Upper lobe of left lung (tissue), 6 donors: ENCODE measurements around the gene LIG1. TPM values are rescaled to one million over a fixed set of nuclear protein-coding genes. Genes with fewer than 3 reads are reported as not detected.
A peak's percentile ranks its signal among the peaks of the same experiment; 100 is the strongest.

Source experiments
- ATAC-seq, 2 donors: fragments of 200-7000 bp; cut with Tn5 transposase; one replicate each; pipeline ENCODE4 v1.9.1; 2022; ENCODE audit warnings: mild to moderate bottlenecking in 2 of 2, moderate library complexity in 2 of 2; ENCODE audit not compliant: low FRiP score in 2 of 2
- DNase-seq, 2 donors: peaks; one replicate each; pipeline ENCODE4 v3.0.0-alpha.2; 2019 to 2020
- H3K27ac ChIP-seq, 4 donors: fragments of 200-600 bp; sonication (generic); one replicate each; pipeline ENCODE4 v1.5.1; 2016 to 2019
- H3K27me3 ChIP-seq, 4 donors: fragments of 200-600 bp; sonication (generic); one replicate each; pipeline ENCODE4 v1.5.1; 2017 to 2019
- H3K36me3 ChIP-seq, 4 donors: fragments of 200-600 bp; sonication (generic); one replicate each; pipeline ENCODE4 v1.5.1; 2016 to 2019
- H3K4me1 ChIP-seq, 4 donors: fragments of 200-600 bp; sonication (generic); one replicate each; pipeline ENCODE4 v1.5.1; 2018 to 2019
- H3K4me3 ChIP-seq, 4 donors: fragments of 200-600 bp; sonication (generic); one replicate each; pipeline ENCODE4 v1.5.1; 2017 to 2019; ENCODE audit warnings: mild to moderate bottlenecking in 2 of 4, moderate library complexity in 1 of 4
- H3K9me3 ChIP-seq, 4 donors: fragments of 200-600 bp; sonication (generic); one replicate each; pipeline ENCODE4 v1.5.1; 2018 to 2019
- EP300 ChIP-seq, 4 donors: sonication (generic); formaldehyde crosslinking; IDR thresholded peaks; one replicate each; pipeline ENCODE4 v1.5.1; 2017; ENCODE audit warnings: antibody characterized with exemption in 4 of 4, control low read depth in 2 of 4
- POLR2A ChIP-seq, 4 donors: fragments of 450-650 bp; IDR thresholded peaks; one replicate each; pipeline ENCODE4 v1.5.1; 2016 to 2017; ENCODE audit warnings: antibody characterized with exemption in 4 of 4, mild to moderate bottlenecking in 2 of 4
- POLR2AphosphoS5 ChIP-seq, 2 donors: sonication (generic); formaldehyde crosslinking; IDR thresholded peaks; one replicate each; pipeline ENCODE4 v1.5.1; 2017; ENCODE audit warnings: antibody characterized with exemption in 2 of 2
- WGBS, 2 donors: methylation state at CpG; one replicate each; pipeline ENCODE4 v1.1.5; 2017 to 2018; 5-methylcytosine and 5-hydroxymethylcytosine counted together
- total RNA-seq, 6 donors: library from RNA; depleted of rRNA in 4 of 6; stranded (reverse); fragments of >200 nt in 4 of 6; gene quantifications; one replicate each; pipeline versions ENCODE4 v1.1.0 to v1.2.1, GENCODE V29; 2016 to 2021
- TF ChIP-seq, protein P1 (sequence below), 6 experiments: fragments of 450-650 bp in 4 of 6; fragments of 200-600 bp in 2 of 6; sonication (generic) in 2 of 6; IDR thresholded peaks; one replicate each; pipeline ENCODE4 v1.5.1; 2016 to 2019; ENCODE audit warnings: antibody characterized with exemption in 6 of 6
- donor health status: DM: no; HTN: no; CAD: no; lungs with moderate emphysema.
- donor health status: DM: no; HTN: yes; CAD: no; lungs with severe emphysema.

The LIG1 gene
- total RNA-seq, 6 donors from 2014 or later, result 11.4 to 113 (median 27.8) TPM

DNA sequence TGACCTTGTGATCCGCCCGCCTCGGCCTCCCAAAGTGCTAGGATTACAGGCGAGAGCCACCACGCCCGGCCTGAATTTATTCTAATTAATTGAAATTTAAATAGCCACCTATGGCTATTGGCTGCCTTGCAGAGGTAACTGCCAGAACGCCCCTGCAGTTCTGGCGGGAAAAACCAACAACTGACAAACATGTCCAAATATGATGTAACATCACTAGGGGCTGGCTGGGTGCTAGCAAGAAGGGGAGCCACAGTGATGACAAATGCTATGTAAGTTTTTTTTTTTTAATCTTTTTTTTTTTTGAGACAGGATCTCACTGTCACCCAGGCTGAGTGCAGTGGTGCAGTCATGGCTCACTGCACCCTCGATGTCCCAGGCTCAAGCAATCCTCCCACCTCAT lies 13.2 kb upstream of the LIG1 start:
- H3K4me3 ChIP-seq, result no peak overlapping the region
- H3K9me3 ChIP-seq, result peaks cover 0 to 12% (median 3%) of the 10 kb centered on the region in 4 donors
- TF ChIP-seq EP300 (IDR thresholded peaks at IDR 0.05) (no peak), POLR2AphosphoS5 (IDR thresholded peaks at IDR 0.05) (no peak), POLR2A (IDR thresholded peaks at IDR 0.05) (no peak)
- TF ChIP-seq, protein P1, sequence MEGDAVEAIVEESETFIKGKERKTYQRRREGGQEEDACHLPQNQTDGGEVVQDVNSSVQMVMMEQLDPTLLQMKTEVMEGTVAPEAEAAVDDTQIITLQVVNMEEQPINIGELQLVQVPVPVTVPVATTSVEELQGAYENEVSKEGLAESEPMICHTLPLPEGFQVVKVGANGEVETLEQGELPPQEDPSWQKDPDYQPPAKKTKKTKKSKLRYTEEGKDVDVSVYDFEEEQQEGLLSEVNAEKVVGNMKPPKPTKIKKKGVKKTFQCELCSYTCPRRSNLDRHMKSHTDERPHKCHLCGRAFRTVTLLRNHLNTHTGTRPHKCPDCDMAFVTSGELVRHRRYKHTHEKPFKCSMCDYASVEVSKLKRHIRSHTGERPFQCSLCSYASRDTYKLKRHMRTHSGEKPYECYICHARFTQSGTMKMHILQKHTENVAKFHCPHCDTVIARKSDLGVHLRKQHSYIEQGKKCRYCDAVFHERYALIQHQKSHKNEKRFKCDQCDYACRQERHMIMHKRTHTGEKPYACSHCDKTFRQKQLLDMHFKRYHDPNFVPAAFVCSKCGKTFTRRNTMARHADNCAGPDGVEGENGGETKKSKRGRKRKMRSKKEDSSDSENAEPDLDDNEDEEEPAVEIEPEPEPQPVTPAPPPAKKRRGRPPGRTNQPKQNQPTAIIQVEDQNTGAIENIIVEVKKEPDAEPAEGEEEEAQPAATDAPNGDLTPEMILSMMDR (IDR thresholded peaks at IDR 0.05), result no peak
- H3K36me3 ChIP-seq, result peaks cover 0 to 20% (median 0%) of the 10 kb centered on the region in 4 donors
- no peaks in the 10 kb centered on the region for H3K4me1 ChIP-seq
- ATAC-seq (no peak), DNase-seq (no peak)
- no peak overlapping the region for H3K27ac ChIP-seq
- no peaks in the 10 kb centered on the region for H3K27me3 ChIP-seq
- 92 to 94% methylated on average over 9 of the region's 9 CpGs for WGBS, 2 donors

DNA sequence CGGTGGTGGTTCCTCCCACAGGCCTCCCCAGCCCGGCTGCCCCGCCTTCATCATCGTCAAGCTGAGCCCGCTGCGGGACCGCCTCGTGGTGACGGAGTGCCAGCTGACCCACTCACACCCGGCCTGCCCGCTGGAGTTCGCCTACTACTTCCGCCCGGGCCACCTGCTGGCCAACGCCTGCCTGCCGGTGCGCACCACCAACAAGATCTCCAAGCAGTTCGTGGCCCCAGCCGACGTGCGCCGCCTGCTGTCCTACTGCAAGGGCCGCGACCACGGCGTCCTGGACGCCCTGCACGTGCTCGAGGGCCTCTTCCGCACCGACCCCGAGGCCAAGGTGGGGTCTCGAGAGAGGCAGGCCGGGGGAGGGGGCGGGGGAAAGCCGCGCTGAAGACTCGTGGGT lies 12.3 kb upstream of the LIG1 start:
- Histone ChIP-seq H3K4me1 (no peaks in the 10 kb centered on the region), H3K9me3 (peaks cover 0 to 12% (median 3%) of the 10 kb centered on the region in 4 donors), H3K36me3 (peaks cover 0 to 20% (median 0%) of the 10 kb centered on the region in 4 donors), H3K27ac (no peak overlapping the region), H3K27me3 (no peaks in the 10 kb centered on the region), H3K4me3 (no peak overlapping the region)
- TF ChIP-seq POLR2A (IDR thresholded peaks at IDR 0.05) (no peak), POLR2AphosphoS5 (IDR thresholded peaks at IDR 0.05) (no peak), EP300 (IDR thresholded peaks at IDR 0.05) (no peak)
- TF ChIP-seq, protein P1 (IDR thresholded peaks at IDR 0.05), result no peak
- DNase-seq, result peak in 1 of 2 donors; percentile 82
- ATAC-seq, result no peak
- 91 to 96% methylated on average over 32 to 38 of the region's 38 CpGs for WGBS, 2 donors

DNA sequence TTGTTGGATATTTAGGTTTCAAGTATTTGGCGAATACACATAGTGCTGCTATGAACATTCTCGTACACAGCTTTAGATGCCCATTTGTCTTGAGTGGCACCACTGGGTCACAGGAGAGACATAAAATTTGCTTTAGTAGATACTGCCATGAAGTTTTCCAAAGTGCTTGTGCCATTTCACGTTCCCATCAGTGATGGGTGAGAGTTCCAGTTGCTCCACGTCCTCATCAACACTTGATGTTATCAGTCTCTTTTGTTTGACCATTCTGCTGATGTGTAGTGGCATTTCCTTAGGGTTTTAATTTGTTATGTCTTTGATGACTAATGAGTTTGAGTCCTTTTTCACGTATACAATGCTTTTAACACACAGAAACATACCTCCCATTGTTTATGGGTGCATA lies 11.4 kb upstream of the LIG1 start:
- 92 to 96% methylated on average over 5 of the region's 5 CpGs for WGBS, 2 donors
- H3K4me3 ChIP-seq, result no peak overlapping the region
- H3K27ac ChIP-seq, result no peak overlapping the region
- DNase-seq, result no peak
- peaks cover 0 to 20% (median 0%) of the 10 kb centered on the region in 4 donors for H3K36me3 ChIP-seq
- peaks cover 0 to 12% (median 3%) of the 10 kb centered on the region in 4 donors for H3K9me3 ChIP-seq
- no peaks in the 10 kb centered on the region for H3K4me1 ChIP-seq
- ATAC-seq, result no peak
- TF ChIP-seq, protein P1 (IDR thresholded peaks at IDR 0.05), result no peak
- TF ChIP-seq POLR2AphosphoS5 (IDR thresholded peaks at IDR 0.05) (no peak), POLR2A (IDR thresholded peaks at IDR 0.05) (no peak), EP300 (IDR thresholded peaks at IDR 0.05) (no peak)
- H3K27me3 ChIP-seq, result no peaks in the 10 kb centered on the region

DNA sequence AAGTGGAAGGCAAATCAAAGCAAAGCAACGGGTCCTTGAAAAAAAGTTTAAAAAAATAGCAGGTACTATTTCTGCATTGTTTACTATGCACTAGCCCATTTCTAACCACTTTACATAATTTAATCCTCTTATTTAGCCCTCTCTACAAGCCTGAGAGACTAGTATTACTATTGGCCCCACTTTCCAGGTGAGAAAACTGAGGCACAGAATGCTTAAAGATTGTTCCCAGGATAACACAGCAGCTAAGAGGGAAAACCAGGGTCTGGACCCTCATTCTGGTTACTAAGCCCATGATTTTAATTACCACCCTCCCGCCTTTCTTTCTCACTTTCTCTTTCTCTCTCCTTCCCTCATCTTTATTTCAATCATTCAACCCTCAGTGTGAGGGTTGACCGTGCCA lies 6.1 kb upstream of the LIG1 start:
- Histone ChIP-seq H3K4me3 (no peak overlapping the region), H3K27ac (no peak overlapping the region), H3K4me1 (peaks cover 2 to 8% (median 4%) of the 10 kb centered on the region in 4 donors), H3K27me3 (no peaks in the 10 kb centered on the region), H3K36me3 (peaks cover 0 to 40% (median 16%) of the 10 kb centered on the region in 4 donors), H3K9me3 (peaks cover 0 to under 1% (median under 1%) of the 10 kb centered on the region in 4 donors)
- ATAC-seq, result no peak
- 81 to 98% methylated on average over 3 of the region's 3 CpGs for WGBS, 2 donors
- TF ChIP-seq POLR2AphosphoS5 (IDR thresholded peaks at IDR 0.05), result no peak
- TF ChIP-seq EP300 (IDR thresholded peaks at IDR 0.05), result no peak
- TF ChIP-seq, protein P1 (IDR thresholded peaks at IDR 0.05), result no peak
- no peak for TF ChIP-seq POLR2A (IDR thresholded peaks at IDR 0.05)
- DNase-seq, result no peak

DNA sequence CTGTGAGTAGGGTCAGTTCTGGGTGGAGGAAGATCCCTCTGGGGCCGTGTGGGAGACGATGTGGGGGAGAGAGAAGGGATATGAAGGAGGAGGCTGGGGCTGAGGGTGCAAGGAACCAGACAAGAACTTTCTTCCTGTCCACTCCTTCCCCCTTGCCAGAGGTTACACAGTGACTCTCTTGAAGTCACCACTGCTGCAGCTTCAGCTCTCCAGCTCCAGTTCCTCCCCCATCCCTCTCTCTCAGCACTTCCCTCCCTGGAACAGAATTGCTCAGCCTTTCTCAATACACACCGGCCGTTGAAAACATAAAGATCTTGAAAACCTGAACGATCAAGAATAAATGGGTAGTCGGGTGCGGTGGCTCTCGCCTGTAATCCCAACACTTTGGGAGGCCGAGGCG lies 5.4 kb upstream of the LIG1 start:
- DNase-seq (no peak), ATAC-seq (no peak)
- 88 to 89% methylated on average over 10 of the region's 10 CpGs for WGBS, 2 donors
- Histone ChIP-seq H3K9me3 (no peaks in the 10 kb centered on the region), H3K4me1 (peaks cover 6 to 13% (median 9%) of the 10 kb centered on the region in 4 donors), H3K27me3 (no peaks in the 10 kb centered on the region), H3K36me3 (peaks cover 0 to 40% (median 16%) of the 10 kb centered on the region in 4 donors), H3K4me3 (no peak overlapping the region), H3K27ac (no peak overlapping the region)
- TF ChIP-seq POLR2A (IDR thresholded peaks at IDR 0.05) (no peak), EP300 (IDR thresholded peaks at IDR 0.05) (no peak), POLR2AphosphoS5 (IDR thresholded peaks at IDR 0.05) (no peak)
- TF ChIP-seq, protein P1 (IDR thresholded peaks at IDR 0.05), result no peak
